Ovary (tissue), 9 donors: ENCODE data around the gene CDK19. TPM values are rescaled to one million over a fixed set of nuclear protein-coding genes. Genes with fewer than 3 reads are reported as not detected.

Source experiments
- DNase-seq, 5 donors: peaks; one replicate each; pipeline ENCODE4 v3.0.0-alpha.2; 2019 to 2020
- H3K27ac ChIP-seq, 2 donors: fragments of 200-600 bp; one replicate each; pipeline versions ENCODE4 v1.5.1 to v1.8.0; 2019 to 2022
- H3K27me3 ChIP-seq: fragments of 200-600 bp; one replicate; pipeline ENCODE4 v1.8.0; 2022
- H3K36me3 ChIP-seq: fragments of 200-600 bp; sonication (generic); one replicate; pipeline ENCODE4 v1.5.1; 2019
- H3K4me1 ChIP-seq: one replicate; pipeline ENCODE4 v1.8.1; 2013; ENCODE audit warnings: mild to moderate bottlenecking, moderate library complexity; ENCODE audit not compliant: insufficient read depth
- H3K4me3 ChIP-seq: fragments of 200-600 bp; sonication (generic); one replicate; pipeline ENCODE4 v1.5.1; 2017
- H3K9me3 ChIP-seq, 2 donors: fragments of 200-600 bp in 1 of 2; sonication (generic) in 1 of 2; one replicate each; pipeline versions ENCODE4 v1.5.1 to v1.8.1; 2013 to 2019; ENCODE audit warnings: mild to moderate bottlenecking in 1 of 2, moderate library complexity in 1 of 2
- EP300 ChIP-seq: sonication (generic); formaldehyde crosslinking; IDR thresholded peaks from one replicate; pipeline ENCODE4 v1.6.1; 2017; ENCODE audit warnings: antibody characterized with exemption
- POLR2A ChIP-seq: fragments of 450-650 bp; IDR thresholded peaks from one replicate; pipeline ENCODE4 v1.6.1; 2017; ENCODE audit warnings: antibody characterized with exemption, mild to moderate bottlenecking, moderate library complexity
- WGBS, 3 donors: extraction: QIAGEN DNeasy Blood & Tissue Kit in 1 of 3; methylation state at CpG; one replicate each; pipeline versions ENCODE4 v1.1.5 to v1.1.7; 2013 to 2017; 5-methylcytosine and 5-hydroxymethylcytosine counted together
- intact Hi-C, 4 donors: fragments of 100-400 bp; cut with DNase I; formaldehyde crosslinking; loops; one replicate each; pipeline versions ENCODE4 v1.11.0 to v1.15.1; 2022 to 2023
- polyA plus RNA-seq, 2 donors: library from polyadenylated mRNA; stranded (reverse); fragments of 200-250 nt in 1 of 2; fragments of 350-450 nt in 1 of 2; fragmentation: Illumina TruSeq in 1 of 2; extraction: RNeasy Lipid Tissue Mini Kit (QIAGEN cat#74804) in 1 of 2; gene quantifications; one replicate each; pipeline ENCODE4 v1.2.3, GENCODE V29; 2013 to 2014
- total RNA-seq, 7 donors: library from RNA; depleted of rRNA in 2 of 7; stranded (reverse); fragments of >200 nt in 2 of 7; fragmentation: NEBNext Ultra II Directional in 3 of 7; extraction: Animal tissue kit (Norgen Biotek cat#: 25700) in 3 of 7; gene quantifications; one replicate each; pipeline versions ENCODE4 v1.1.0 to v1.2.4, GENCODE V29; 2016 to 2023
- TF ChIP-seq, protein P1 (sequence below), 3 donors: fragments of 450-650 bp in 2 of 3; fragments of 200-600 bp in 1 of 3; IDR thresholded peaks; one replicate each; pipeline versions ENCODE4 v1.5.1 to v1.8.0; 2016 to 2022; ENCODE audit warnings: antibody characterized with exemption in 3 of 3, mild to moderate bottlenecking in 1 of 3
- donor health status: DM: no; HTN: no; CAD: no; lungs with moderate emphysema.
- donor health status: DM: no; HTN: no; CAD: no.
- donor health status: Bipolar disorder and iron deficiency.
- donor health status: DM: yes; HTN: yes; CAD: no.
- donor health status: DM: no; HTN: no; CAD: no.
- donor health status: DM: yes; HTN: yes; CAD: no.

The CDK19 gene
- total and polyA plus RNA-seq, 9 donors, result 9.8 to 20.8 (median 16.7) TPM

GRCh38 chr6:110620065-110620464 lies 195.2 kb downstream of the CDK19 start:
- intact Hi-C loops, result no loop called here
- WGBS, 3 donors, result 11 to 26% (median 12%) methylated on average over 1 of the region's 1 CpG

GRCh38 chr6:110619275-110619908 lies 195.9 kb downstream of the CDK19 start:
- WGBS, 3 donors, result 41 to 56% (median 47%) methylated on average over 2 of the region's 2 CpGs
- no peak for DNase-seq
- peaks cover 8% of the 10 kb centered on the region for H3K4me1 ChIP-seq
- H3K27me3 ChIP-seq, result no peaks in the 10 kb centered on the region
- no peaks in the 10 kb centered on the region for H3K36me3 ChIP-seq
- intact Hi-C loops, result no loop called here
- no peaks in the 10 kb centered on the region for H3K9me3 ChIP-seq
- TF ChIP-seq POLR2A, result no peak
- TF ChIP-seq, protein P1, sequence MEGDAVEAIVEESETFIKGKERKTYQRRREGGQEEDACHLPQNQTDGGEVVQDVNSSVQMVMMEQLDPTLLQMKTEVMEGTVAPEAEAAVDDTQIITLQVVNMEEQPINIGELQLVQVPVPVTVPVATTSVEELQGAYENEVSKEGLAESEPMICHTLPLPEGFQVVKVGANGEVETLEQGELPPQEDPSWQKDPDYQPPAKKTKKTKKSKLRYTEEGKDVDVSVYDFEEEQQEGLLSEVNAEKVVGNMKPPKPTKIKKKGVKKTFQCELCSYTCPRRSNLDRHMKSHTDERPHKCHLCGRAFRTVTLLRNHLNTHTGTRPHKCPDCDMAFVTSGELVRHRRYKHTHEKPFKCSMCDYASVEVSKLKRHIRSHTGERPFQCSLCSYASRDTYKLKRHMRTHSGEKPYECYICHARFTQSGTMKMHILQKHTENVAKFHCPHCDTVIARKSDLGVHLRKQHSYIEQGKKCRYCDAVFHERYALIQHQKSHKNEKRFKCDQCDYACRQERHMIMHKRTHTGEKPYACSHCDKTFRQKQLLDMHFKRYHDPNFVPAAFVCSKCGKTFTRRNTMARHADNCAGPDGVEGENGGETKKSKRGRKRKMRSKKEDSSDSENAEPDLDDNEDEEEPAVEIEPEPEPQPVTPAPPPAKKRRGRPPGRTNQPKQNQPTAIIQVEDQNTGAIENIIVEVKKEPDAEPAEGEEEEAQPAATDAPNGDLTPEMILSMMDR (IDR thresholded peaks at IDR 0.05), result no peak
- TF ChIP-seq EP300, result no peak
- no peak overlapping the region for H3K4me3 ChIP-seq
- H3K27ac ChIP-seq, result no peak overlapping the region

More at GRCh38 chr6:110620065-110620464, 195.2 kb downstream of the CDK19 start:
- no peak for TF ChIP-seq EP300
- no peak for TF ChIP-seq POLR2A
- TF ChIP-seq, protein P1 (IDR thresholded peaks at IDR 0.05), result no peak
- Histone ChIP-seq H3K4me1 (peaks cover 8% of the 10 kb centered on the region), H3K9me3 (no peaks in the 10 kb centered on the region), H3K27ac (no peak overlapping the region), H3K27me3 (no peaks in the 10 kb centered on the region), H3K36me3 (no peaks in the 10 kb centered on the region), H3K4me3 (no peak overlapping the region)
- DNase-seq, result no peak

DNA sequence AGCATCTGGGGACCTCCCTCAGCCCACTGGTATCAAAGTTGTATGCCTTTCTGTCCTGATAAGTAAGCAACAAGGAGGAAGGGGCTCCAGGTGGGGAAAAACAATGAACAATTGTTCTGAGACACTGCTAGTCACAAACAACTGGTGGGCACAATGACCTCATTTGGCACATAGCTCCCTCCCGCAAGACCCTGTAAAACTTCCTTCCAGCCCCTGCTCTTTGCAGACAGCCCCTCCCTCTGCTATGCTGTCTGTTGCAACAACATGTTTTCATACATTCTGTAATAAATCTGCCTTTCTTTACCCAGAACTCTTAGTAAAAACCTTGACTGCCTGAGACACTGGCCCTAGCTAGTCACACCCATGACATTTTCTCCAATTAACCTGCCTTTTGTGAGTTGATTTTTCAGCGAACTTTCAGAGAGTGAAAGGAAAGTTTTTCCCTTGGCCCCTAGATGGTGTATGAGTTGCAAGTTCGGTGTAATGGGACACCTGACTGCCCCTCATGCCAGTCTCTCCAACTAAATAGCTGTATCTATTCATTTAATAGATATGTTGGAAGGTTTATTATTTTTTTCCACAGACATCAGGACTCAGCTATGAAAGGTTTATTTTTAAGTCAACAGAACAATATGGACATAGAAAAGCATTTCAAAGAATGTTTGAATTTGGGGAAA lies 196.5 kb downstream of the CDK19 start:
- Histone ChIP-seq H3K36me3 (no peaks in the 10 kb centered on the region), H3K4me3 (no peak overlapping the region), H3K27me3 (no peaks in the 10 kb centered on the region), H3K4me1 (peaks cover 8% of the 10 kb centered on the region), H3K9me3 (no peaks in the 10 kb centered on the region), H3K27ac (no peak overlapping the region)
- DNase-seq, result no peak
- TF ChIP-seq POLR2A (no peak), EP300 (no peak)
- TF ChIP-seq, protein P1 (IDR thresholded peaks at IDR 0.05), result no peak
- WGBS, 3 donors, result 61 to 67% (median 62%) methylated on average over 3 of the region's 3 CpGs
- intact Hi-C loops, result no loop called here

- H3K4me1 ChIP-seq, result peaks cover 8% of the 10 kb centered on the region
- intact Hi-C loops, result no loop called here
- 88 to 100% (median 98%) methylated on average over 1 of the region's 1 CpG for WGBS, 3 donors
- H3K4me3 ChIP-seq, result no peak overlapping the region
- no peak for DNase-seq
- TF ChIP-seq EP300, result no peak
- TF ChIP-seq, protein P1 (IDR thresholded peaks at IDR 0.05), result no peak
- TF ChIP-seq POLR2A, result no peak
- no peaks in the 10 kb centered on the region for H3K36me3 ChIP-seq
- no peaks in the 10 kb centered on the region for H3K27me3 ChIP-seq
- no peak overlapping the region for H3K27ac ChIP-seq
- no peaks in the 10 kb centered on the region for H3K9me3 ChIP-seq
Measured at GRCh38 chr6:110617057-110617456, 198.2 kb downstream of the CDK19 start.
